Measurements from ENCODE around the gene ACBD3. TPM values are rescaled to one million over a fixed set of nuclear protein-coding genes. Genes with fewer than 3 reads are reported as not detected.
A peak's percentile ranks its signal among the peaks of the same experiment; 100 is the strongest.

The ACBD3 gene
- total and polyA plus RNA-seq, 8 donors, result 5.9 to 24.4 (median 17.3) TPM

GRCh38 chr1:226223157-226223785 lies 36.7 kb upstream of the ACBD3 start, which contains the start of gene MIXL1:
TSS of gene MIXL1 (plus strand) at chr1:226223664. CDS start at chr1:226223682, 18 bp downstream.
- no peaks in the 10 kb centered on the region for H3K4me1 ChIP-seq
- WGBS, 2 donors, result 14 to 17% methylated on average over 39 to 62 of the region's 62 CpGs
- intact Hi-C loops (cut with DNase I), result no loop called here
- peak within 1 kb of the TSS in 3 of 4 donors; percentile 25 to 40 (median 31) for H3K4me3 ChIP-seq
- FAIRE-seq (no peak), ATAC-seq (peak in 1 of 4 donors; percentile 18), DNase-seq (no peak)
- no peaks in the 10 kb centered on the region for H3K36me3 ChIP-seq
- H3K27ac ChIP-seq, result no peak within 1 kb of the TSS
- H3K9me3 ChIP-seq, result no peaks in the 10 kb centered on the region
- no peaks in the 10 kb centered on the region for H3K27me3 ChIP-seq
- TF ChIP-seq CTCF (IDR thresholded peaks at IDR 0.05), result no peak

GRCh38 chr1:226222686-226223085 lies 36.1 kb upstream of the ACBD3 start:
- no peak for DNase-seq
- 91 to 95% methylated on average over 10 of the region's 10 CpGs for WGBS, 2 donors
- FAIRE-seq, result no peak
- Histone ChIP-seq H3K9me3 (no peaks in the 10 kb centered on the region), H3K4me3 (no peak overlapping the region), H3K27me3 (no peaks in the 10 kb centered on the region), H3K4me1 (no peaks in the 10 kb centered on the region), H3K36me3 (no peaks in the 10 kb centered on the region), H3K27ac (no peak overlapping the region)
- intact Hi-C loops (cut with DNase I), result no loop called here
- ATAC-seq, result no peak
- TF ChIP-seq CTCF (IDR thresholded peaks at IDR 0.05), result no peak

GRCh38 chr1:226220473-226221189 lies 34.1 kb upstream of the ACBD3 start:
- Histone ChIP-seq H3K4me3 (no peak overlapping the region), H3K27me3 (no peaks in the 10 kb centered on the region), H3K4me1 (no peaks in the 10 kb centered on the region), H3K36me3 (no peaks in the 10 kb centered on the region), H3K27ac (no peak overlapping the region), H3K9me3 (no peaks in the 10 kb centered on the region)
- no peak for TF ChIP-seq CTCF (IDR thresholded peaks at IDR 0.05)
- 57 to 64% methylated on average over 11 of the region's 11 CpGs for WGBS, 2 donors
- intact Hi-C loops (cut with DNase I), result no loop called here
- FAIRE-seq (no peak), ATAC-seq (no peak), DNase-seq (no peak)

- WGBS, 2 donors, result 77 to 80% methylated on average over 10 of the region's 10 CpGs
- FAIRE-seq, result no peak
- TF ChIP-seq CTCF (IDR thresholded peaks at IDR 0.05), result no peak
These were observed 30.7 kb upstream of the ACBD3 start for GRCh38 chr1:226217273-226217672.

GRCh38 chr1:226216056-226216455 lies 29.5 kb upstream of the ACBD3 start:
- intact Hi-C loops (cut with DNase I), result no loop called here
- no peak for TF ChIP-seq CTCF (IDR thresholded peaks at IDR 0.05)
- Histone ChIP-seq H3K27me3 (no peaks in the 10 kb centered on the region), H3K4me3 (no peak overlapping the region), H3K36me3 (no peaks in the 10 kb centered on the region), H3K9me3 (no peaks in the 10 kb centered on the region), H3K27ac (no peak overlapping the region), H3K4me1 (no peaks in the 10 kb centered on the region)
- ATAC-seq (peak in 1 of 4 donors; percentile 18), FAIRE-seq (no peak), DNase-seq (no peak)
- 37 to 43% methylated on average over 5 of the region's 5 CpGs for WGBS, 2 donors

More at GRCh38 chr1:226217273-226217672, 30.7 kb upstream of the ACBD3 start:
- H3K36me3 ChIP-seq, result no peaks in the 10 kb centered on the region
- no peaks in the 10 kb centered on the region for H3K9me3 ChIP-seq
- H3K27me3 ChIP-seq, result no peaks in the 10 kb centered on the region
- intact Hi-C loops (cut with DNase I), result no loop called here
- no peaks in the 10 kb centered on the region for H3K4me1 ChIP-seq
- no peak for ATAC-seq
- H3K27ac ChIP-seq, result no peak overlapping the region
- H3K4me3 ChIP-seq, result no peak overlapping the region
- no peak for DNase-seq

All from pancreas (tissue), 10 donors.